ENCODE data around the gene ATP6V0D1.

The ATP6V0D1 gene

GRCh38 chr16:67430977-67431774 is 49.8 kb downstream of the ATP6V0D1 start, which contains the start of gene HSD11B2:
Gene HSD11B2, plus strand, starts transcription at chr16:67431121. Its CDS starts 128 bp downstream, at chr16:67431249.
- no peaks in the 10 kb centered on the region for H4K20me1 ChIP-seq (ENCODE audit: insufficient read depth, low read length)
- no peak within 1 kb of the TSS for H3K27ac ChIP-seq (ENCODE audit: low read depth, low read length, poor library complexity, severe bottlenecking)
- H2AFZ ChIP-seq (ENCODE audit: low read length) = no peak within 1 kb of the TSS
- peaks cover 5% of the 10 kb centered on the region for H3K4me1 ChIP-seq (ENCODE audit: insufficient read depth, low read length, severe bottlenecking)
- peak within 1 kb of the TSS; percentile 56 for H3K4me3 ChIP-seq (ENCODE audit: low read depth, low read length, poor library complexity, severe bottlenecking)
- H3K9me3 ChIP-seq (ENCODE audit: low read length) = no peaks in the 10 kb centered on the region
- H3K9me2 ChIP-seq (ENCODE audit: low read depth, low read length) = no peaks in the 10 kb centered on the region
- peaks cover 8% of the 10 kb centered on the region; the same call in 1 of the 2 replicates for H3K27me3 ChIP-seq (ENCODE audit: insufficient read depth, low read length)
- H3K36me3 ChIP-seq (ENCODE audit: insufficient read depth, low read length) = peaks cover 8% of the 10 kb centered on the region; the same call in 1 of the 2 replicates
- TF ChIP-seq CTCF (IDR thresholded peaks at IDR 0.05; ENCODE audit: low read length) = no peak
- TF ChIP-seq EZH2 (IDR thresholded peaks at IDR 0.05; ENCODE audit: borderline replicate concordance, low read length) = no peak
- H3F3A ChIP-seq (ENCODE audit: insufficient read depth, low read length) = no peaks in the 10 kb centered on the region
- no peaks in the 10 kb centered on the region for H3K79me2 ChIP-seq (ENCODE audit: insufficient read depth, low read length)
- H3K4me2 ChIP-seq (ENCODE audit: low read length) = peak within 1 kb of the TSS; percentile 76
- no peak within 1 kb of the TSS for H3K9ac ChIP-seq (ENCODE audit: low read length)

- peaks cover 8% of the 10 kb centered on the region; the same call in 1 of the 2 replicates for H3K27me3 ChIP-seq (ENCODE audit: insufficient read depth, low read length)
- H3F3A ChIP-seq (ENCODE audit: insufficient read depth, low read length) = no peaks in the 10 kb centered on the region
- TF ChIP-seq EZH2 (IDR thresholded peaks at IDR 0.05; ENCODE audit: borderline replicate concordance, low read length) (no peak), CTCF (IDR thresholded peaks at IDR 0.05; ENCODE audit: low read length) (no peak)
- no peak overlapping the region for H3K27ac ChIP-seq (ENCODE audit: low read depth, low read length, poor library complexity, severe bottlenecking)
- H3K4me2 ChIP-seq (ENCODE audit: low read length) = peak overlapping the region; percentile 76
- peaks cover 5% of the 10 kb centered on the region for H3K4me1 ChIP-seq (ENCODE audit: insufficient read depth, low read length, severe bottlenecking)
- no peaks in the 10 kb centered on the region for H3K9me3 ChIP-seq (ENCODE audit: low read length)
- H3K4me3 ChIP-seq (ENCODE audit: low read depth, low read length, poor library complexity, severe bottlenecking) = peak overlapping the region; percentile 56
- no peak overlapping the region for H2AFZ ChIP-seq (ENCODE audit: low read length)
- H3K9ac ChIP-seq (ENCODE audit: low read length) = no peak overlapping the region
- H3K79me2 ChIP-seq (ENCODE audit: insufficient read depth, low read length) = no peaks in the 10 kb centered on the region
- H3K9me2 ChIP-seq (ENCODE audit: low read depth, low read length) = no peaks in the 10 kb centered on the region
- H4K20me1 ChIP-seq (ENCODE audit: insufficient read depth, low read length) = no peaks in the 10 kb centered on the region
- peaks cover 3% of the 10 kb centered on the region; the same call in 1 of the 2 replicates for H3K36me3 ChIP-seq (ENCODE audit: insufficient read depth, low read length)
Observed at GRCh38 chr16:67430504-67430976, 50.4 kb downstream of the ATP6V0D1 start.

- H3K27ac ChIP-seq (ENCODE audit: low read depth, low read length, poor library complexity, severe bottlenecking) = no peak overlapping the region
- H3K9me3 ChIP-seq (ENCODE audit: low read length) = no peaks in the 10 kb centered on the region
- peaks cover 13% of the 10 kb centered on the region; the same call in 1 of the 2 replicates for H3K27me3 ChIP-seq (ENCODE audit: insufficient read depth, low read length)
- no peaks in the 10 kb centered on the region for H3F3A ChIP-seq (ENCODE audit: insufficient read depth, low read length)
- peak overlapping the region; percentile 56 for H3K4me3 ChIP-seq (ENCODE audit: low read depth, low read length, poor library complexity, severe bottlenecking)
- H3K9me2 ChIP-seq (ENCODE audit: low read depth, low read length) = no peaks in the 10 kb centered on the region
- no peak overlapping the region for H2AFZ ChIP-seq (ENCODE audit: low read length)
- TF ChIP-seq CTCF (IDR thresholded peaks at IDR 0.05; ENCODE audit: low read length) (no peak), EZH2 (IDR thresholded peaks at IDR 0.05; ENCODE audit: borderline replicate concordance, low read length) (no peak)
- H3K79me2 ChIP-seq (ENCODE audit: insufficient read depth, low read length) = no peaks in the 10 kb centered on the region
- H3K4me1 ChIP-seq (ENCODE audit: insufficient read depth, low read length, severe bottlenecking) = peaks cover 10% of the 10 kb centered on the region
- H3K9ac ChIP-seq (ENCODE audit: low read length) = no peak overlapping the region
- no peaks in the 10 kb centered on the region for H4K20me1 ChIP-seq (ENCODE audit: insufficient read depth, low read length)
- H3K4me2 ChIP-seq (ENCODE audit: low read length) = peak overlapping the region; percentile 76
- H3K36me3 ChIP-seq (ENCODE audit: insufficient read depth, low read length) = no peaks in the 10 kb centered on the region
Observed at GRCh38 chr16:67429799-67430503, 51.0 kb downstream of the ATP6V0D1 start.
